ENCODE results near the gene CCDC137. TPM values are rescaled to one million over a fixed set of nuclear protein-coding genes. Genes with fewer than 3 reads are reported as not detected.

The CCDC137 gene
- total RNA-seq, 4 donors from 2014 or later = 13.9 to 27.2 (median 17.0) TPM

DNA sequence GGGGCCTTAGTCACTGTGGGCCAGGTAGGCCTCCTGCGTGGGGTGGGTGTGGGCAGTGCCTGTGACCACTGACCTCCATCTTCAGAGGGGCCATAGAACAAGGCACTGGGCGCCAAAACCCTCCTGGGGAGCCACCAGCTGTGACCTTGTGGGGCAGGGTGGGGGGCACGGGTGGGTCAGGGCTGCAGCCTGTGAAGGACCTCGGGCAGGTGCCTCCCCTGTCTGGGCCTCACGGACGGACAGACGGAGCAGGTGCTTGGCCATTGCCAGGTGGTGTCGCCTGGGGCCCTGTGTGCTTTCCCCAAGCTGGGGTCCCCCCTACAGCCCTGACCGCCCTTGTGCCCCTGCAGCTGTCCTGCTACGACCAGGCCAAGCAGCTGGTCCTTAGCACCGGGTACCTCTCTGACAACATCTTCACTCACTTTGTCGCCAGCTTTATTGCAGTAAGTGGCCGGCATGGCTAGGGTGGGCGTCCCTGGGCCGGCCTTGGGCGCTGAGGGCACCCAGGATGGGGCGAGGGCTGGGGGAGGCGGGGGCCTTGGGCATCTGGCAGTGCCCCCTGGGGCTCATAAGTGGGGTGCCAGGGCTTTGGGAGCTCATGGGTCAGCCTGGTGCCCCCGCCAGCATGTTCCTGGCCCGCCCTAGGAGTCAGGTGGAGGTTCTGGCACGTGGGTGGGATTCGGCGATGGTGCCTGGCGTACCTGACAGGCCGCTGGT, 50.7 kb downstream of the CCDC137 start:
- H3K9me3 ChIP-seq = no peaks in the 10 kb centered on the region
- H3K27ac ChIP-seq = no peak overlapping the region
- H3K36me3 ChIP-seq = peaks cover 0 to 39% (median 0%) of the 10 kb centered on the region in 3 donors
- no peaks in the 10 kb centered on the region for H3K27me3 ChIP-seq
- TF ChIP-seq, protein P1, sequence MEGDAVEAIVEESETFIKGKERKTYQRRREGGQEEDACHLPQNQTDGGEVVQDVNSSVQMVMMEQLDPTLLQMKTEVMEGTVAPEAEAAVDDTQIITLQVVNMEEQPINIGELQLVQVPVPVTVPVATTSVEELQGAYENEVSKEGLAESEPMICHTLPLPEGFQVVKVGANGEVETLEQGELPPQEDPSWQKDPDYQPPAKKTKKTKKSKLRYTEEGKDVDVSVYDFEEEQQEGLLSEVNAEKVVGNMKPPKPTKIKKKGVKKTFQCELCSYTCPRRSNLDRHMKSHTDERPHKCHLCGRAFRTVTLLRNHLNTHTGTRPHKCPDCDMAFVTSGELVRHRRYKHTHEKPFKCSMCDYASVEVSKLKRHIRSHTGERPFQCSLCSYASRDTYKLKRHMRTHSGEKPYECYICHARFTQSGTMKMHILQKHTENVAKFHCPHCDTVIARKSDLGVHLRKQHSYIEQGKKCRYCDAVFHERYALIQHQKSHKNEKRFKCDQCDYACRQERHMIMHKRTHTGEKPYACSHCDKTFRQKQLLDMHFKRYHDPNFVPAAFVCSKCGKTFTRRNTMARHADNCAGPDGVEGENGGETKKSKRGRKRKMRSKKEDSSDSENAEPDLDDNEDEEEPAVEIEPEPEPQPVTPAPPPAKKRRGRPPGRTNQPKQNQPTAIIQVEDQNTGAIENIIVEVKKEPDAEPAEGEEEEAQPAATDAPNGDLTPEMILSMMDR (IDR thresholded peaks at IDR 0.05) = no peak
- TF ChIP-seq POLR2A (IDR thresholded peaks at IDR 0.05) = no peak
- no peak overlapping the region for H3K4me3 ChIP-seq
- H3K4me1 ChIP-seq = peaks cover 0 to 40% (median 3%) of the 10 kb centered on the region in 4 donors
- DNase-seq = no peak

DNA sequence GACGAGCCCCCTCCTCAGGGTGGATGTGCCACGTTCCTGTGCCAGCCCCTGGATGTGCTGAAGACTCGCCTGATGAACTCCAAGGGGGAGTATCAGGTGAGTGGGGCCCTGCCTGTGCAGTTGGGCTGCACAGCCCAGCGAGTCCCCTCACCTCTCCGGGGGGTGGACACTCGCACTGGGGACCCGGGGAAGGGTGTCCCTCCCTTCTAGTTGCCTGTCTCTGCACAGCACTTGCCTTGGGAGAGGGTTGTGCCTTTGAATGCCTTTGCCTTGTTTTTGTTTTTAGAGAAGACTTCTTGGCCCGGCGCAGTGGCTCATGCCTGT, 51.2 kb downstream of the CCDC137 start:
- no peak for DNase-seq
- Histone ChIP-seq H3K4me1 (peaks cover 0 to 41% (median 1%) of the 10 kb centered on the region in 4 donors), H3K9me3 (no peaks in the 10 kb centered on the region), H3K27ac (no peak overlapping the region), H3K36me3 (peaks cover 0 to 39% (median 0%) of the 10 kb centered on the region in 3 donors), H3K27me3 (no peaks in the 10 kb centered on the region), H3K4me3 (no peak overlapping the region)
- TF ChIP-seq POLR2A (IDR thresholded peaks at IDR 0.05) = no peak
- TF ChIP-seq, protein P1 (IDR thresholded peaks at IDR 0.05) = no peak

DNA sequence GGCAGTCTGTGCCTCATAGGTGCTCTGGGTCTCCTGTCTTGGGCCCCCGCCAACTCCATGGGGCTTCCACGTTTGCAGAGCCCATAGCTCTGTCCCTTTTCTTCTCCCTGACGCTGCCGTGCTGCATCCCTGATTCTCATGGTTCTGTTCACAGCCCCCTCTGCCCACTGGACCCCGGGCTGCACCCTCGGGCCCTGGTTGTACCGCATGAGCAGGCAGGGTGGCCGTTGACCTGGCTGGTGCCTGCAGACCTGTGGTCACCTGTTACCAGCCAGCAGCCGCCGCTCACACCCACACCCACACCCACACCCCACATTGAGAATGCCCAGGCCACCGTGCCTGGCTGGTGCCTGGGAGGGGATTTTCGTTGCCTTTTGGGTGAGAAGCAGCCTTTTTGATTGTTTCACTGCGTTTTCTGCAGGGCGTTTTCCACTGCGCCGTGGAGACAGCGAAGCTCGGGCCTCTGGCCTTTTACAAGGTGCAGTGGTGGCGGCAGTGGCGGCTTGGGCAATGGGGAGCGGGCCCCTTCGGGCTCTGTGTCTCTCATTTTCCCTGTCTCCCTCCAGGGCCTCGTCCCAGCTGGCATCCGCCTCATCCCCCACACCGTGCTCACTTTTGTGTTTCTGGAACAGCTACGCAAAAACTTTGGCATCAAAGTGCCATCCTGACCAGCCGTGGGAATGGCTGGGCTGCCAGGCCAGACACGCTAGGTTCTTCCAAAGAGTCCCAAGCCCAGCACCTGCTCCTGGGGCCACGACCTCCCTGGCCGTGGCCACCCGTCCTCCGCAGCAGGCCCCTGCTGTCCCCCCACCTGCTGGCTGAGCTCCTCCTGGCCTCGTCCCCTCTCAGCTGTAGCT, 53.1 kb downstream of the CCDC137 start:
- H3K27me3 ChIP-seq = no peaks in the 10 kb centered on the region

DNA sequence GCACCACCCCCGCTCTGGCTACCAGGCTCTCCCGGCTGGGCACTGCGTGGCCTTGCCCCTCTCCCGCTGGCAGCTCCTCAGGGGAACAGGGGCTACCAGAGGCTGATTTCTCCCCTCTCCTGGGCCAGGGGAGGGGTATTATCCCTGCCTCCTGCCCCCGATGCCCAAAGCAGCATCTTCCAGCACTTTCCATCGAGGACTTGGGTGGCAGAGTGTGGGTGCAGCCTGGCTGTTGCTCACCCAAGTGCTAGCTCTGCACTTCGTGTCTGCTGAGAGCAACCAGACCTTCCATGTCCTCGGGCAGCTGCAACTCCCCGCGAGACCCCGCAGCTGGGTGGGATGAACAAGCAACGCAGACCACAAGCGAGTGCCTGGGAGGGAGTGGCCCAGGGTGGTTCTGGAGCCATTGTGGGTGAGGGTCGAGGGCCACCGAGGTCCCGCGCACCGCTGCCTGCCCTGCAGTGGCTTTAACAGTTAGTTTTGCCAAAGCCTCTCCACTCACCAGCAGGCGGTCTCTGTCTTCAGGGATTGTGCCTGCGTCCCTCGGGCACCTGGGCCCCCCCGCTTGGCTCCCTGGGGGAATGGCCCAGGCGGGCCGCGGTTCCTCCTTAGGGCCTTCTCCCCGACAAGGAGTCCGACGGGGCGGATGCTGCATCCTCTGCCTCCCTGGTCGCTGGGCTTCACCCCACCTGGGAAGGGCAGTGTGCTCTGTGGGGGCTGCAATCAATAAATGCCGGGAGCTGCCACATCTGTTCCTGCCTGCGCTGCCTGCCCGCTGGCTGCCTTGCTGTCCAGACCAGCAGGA, 53.9 kb downstream of the CCDC137 start:
- no peak overlapping the region for H3K27ac ChIP-seq
- DNase-seq = no peak
- H3K27me3 ChIP-seq = no peaks in the 10 kb centered on the region
- H3K9me3 ChIP-seq = no peaks in the 10 kb centered on the region
- H3K4me1 ChIP-seq = peaks cover 0 to 32% (median 0%) of the 10 kb centered on the region in 4 donors
- H3K4me3 ChIP-seq = no peak overlapping the region
- TF ChIP-seq, protein P1 (IDR thresholded peaks at IDR 0.05) = no peak
- no peak for TF ChIP-seq POLR2A (IDR thresholded peaks at IDR 0.05)
- H3K36me3 ChIP-seq = peaks cover 0 to 30% (median 0%) of the 10 kb centered on the region in 3 donors

More for the DNA sequence above, 53.1 kb downstream of the CCDC137 start:
- peaks cover 0 to 38% (median 0%) of the 10 kb centered on the region in 4 donors for H3K4me1 ChIP-seq
- no peak for DNase-seq
- TF ChIP-seq POLR2A (IDR thresholded peaks at IDR 0.05) = no peak
- TF ChIP-seq, protein P1 (IDR thresholded peaks at IDR 0.05) = no peak
- H3K4me3 ChIP-seq = no peak overlapping the region
- no peak overlapping the region for H3K27ac ChIP-seq
- peaks cover 0 to 38% (median 0%) of the 10 kb centered on the region in 3 donors for H3K36me3 ChIP-seq
- no peaks in the 10 kb centered on the region for H3K9me3 ChIP-seq
